GM04504 (cell line): ENCODE data around the gene CRIP1.

ENCODE experiments used
- DNase-seq: peaks from one replicate; pipeline ENCODE4 v3.0.0-alpha.2; 2012; ENCODE audit warnings: low read depth

Gene CRIP1, protein sequence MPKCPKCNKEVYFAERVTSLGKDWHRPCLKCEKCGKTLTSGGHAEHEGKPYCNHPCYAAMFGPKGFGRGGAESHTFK

DNA sequence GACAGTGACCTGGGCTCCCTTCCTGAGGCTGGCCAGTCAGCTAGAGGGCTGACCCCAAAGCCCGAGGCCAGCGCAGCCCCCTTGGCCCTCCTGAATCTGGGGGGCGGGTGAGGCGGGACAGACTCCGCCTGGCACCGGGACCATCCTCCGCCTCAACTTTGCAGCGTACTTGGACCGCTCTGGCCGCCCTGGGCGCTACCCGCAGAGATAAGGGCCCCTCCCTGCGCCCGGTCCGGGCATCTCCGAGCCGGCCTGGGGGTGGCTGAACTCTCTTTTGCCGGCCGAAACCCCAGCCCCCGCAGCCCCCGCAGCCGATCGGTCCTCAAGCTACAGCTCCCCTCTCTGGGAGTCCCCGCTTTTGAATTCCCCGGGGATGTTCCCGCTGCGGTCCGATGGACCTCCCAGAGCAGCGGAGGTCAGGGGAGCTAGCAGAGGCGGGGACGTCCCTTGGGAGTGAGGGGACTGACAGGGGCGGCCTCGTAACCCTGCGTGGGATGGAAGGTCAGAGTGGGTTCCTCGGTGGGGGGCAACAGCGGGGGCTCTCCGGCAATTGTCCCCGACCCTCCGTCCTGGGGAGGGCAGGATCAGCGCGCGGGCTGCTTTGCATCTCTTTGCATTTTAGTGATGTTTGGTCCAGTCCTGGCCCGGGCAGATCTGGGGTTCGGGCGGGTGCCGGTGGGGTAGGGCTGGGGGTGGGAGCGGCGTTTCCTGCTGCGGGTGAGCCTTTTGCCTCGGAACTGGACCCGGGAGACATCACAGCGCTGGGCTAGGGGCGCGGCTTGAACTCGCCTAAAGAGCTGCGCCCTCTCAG, at the start of gene CRIP1:
Gene CRIP1, plus strand, starts transcription at position 724 of the 811 bp plus-strand sequence. CDS start 374 bp downstream, outside the sequence.
- DNase-seq, result no peak

DNA sequence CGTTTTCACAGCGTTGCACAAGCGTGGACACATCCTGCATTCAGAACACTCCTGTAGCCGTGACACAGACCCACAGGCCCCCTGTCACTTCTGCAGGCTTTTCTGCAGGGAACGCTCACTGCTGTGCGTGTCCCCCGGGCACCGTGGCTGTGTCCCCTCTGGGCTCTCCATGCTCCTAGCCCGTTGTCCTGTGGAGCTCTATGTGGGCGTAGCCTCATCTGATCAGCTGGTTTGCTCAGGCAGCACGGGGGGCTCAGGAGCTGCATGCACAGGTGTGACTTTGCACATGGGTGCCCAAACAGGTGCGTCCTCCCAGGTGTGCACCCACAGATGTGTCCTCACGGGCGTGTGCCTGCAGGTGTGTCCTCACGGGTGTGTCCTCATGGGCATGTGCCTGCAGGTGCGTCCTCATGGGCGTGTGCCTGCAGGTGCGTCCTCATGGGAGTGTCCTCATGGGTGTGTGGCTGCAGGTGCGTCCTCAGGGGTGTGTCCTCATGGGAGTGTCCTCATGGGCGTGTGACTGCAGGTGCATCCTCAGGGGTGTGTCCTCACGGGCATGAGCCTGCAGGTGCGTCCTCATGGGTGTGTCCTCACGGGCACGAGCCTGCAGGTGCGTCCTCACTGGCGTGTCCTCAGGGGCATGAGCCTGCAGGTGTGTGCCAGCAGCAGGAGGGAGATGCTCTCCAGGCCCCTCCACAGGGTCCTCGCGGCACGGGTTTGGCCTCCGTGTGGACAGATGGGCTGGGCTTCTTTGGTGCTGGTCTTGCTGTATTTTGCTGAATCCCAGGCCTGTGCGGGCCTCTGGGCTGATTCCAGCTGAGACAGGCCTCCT, 49.6 kb upstream of the CRIP1 start:
- DNase-seq, result no peak

DNA sequence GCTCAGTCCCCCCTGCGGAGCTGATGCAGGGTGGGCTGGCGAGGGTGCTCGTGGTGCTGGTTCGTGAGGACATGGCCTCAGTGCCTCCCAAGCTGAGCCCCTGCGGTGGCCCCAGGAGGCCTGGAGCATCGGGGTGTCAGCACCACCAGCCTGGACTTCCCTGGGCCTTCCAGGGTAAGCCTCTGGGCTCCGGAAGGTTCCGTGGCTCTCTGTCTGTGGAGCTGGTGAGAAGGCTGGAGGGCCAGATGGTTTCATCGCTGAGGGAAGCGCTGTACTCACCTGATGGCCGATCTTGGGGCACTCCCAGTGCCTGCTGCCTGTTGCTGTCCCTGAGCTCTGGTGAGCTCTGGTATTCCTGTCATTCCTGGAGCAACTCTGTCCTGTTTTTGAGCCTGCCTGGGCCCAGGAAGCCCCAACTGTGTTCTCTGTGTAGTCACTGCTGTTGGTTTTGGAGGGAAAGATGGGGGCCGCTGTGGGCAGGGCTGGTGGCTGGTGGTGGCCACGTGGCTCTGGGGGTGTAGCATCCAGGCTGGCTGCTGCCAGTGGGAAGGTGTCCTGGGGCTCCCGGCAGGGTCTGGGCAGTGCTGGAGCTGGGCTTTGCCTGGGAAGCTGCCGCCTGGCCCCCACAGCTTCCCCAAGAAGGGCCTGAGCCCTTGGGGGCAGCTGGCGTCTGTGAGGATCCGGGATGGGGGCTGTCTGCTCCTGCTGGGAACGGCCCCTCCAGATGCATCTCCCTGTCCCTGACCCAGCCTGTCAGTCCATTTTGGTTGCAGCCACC, 48.8 kb upstream of the CRIP1 start:
- DNase-seq, result no peak

DNA sequence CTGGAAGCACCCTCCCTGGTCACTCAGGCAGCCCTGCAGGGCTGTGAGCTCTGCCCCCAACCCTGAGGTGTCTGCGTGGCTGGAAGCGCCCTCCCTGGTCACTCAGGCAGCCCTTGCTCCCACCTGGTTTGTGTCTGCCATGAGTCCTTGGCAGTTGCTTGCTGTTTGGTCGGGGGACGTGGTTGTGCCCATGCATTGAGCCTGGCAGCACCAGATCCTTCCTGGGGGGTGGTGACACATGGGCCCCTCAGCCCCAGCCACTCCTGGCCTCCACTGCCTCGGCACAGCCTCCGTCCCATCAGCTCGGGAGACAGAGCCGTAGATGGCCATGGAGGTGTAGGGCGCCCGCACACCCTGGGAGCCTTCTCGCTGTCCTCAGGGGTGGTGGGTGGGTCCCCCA, 47.5 kb upstream of the CRIP1 start:
- DNase-seq, result no peak

DNA sequence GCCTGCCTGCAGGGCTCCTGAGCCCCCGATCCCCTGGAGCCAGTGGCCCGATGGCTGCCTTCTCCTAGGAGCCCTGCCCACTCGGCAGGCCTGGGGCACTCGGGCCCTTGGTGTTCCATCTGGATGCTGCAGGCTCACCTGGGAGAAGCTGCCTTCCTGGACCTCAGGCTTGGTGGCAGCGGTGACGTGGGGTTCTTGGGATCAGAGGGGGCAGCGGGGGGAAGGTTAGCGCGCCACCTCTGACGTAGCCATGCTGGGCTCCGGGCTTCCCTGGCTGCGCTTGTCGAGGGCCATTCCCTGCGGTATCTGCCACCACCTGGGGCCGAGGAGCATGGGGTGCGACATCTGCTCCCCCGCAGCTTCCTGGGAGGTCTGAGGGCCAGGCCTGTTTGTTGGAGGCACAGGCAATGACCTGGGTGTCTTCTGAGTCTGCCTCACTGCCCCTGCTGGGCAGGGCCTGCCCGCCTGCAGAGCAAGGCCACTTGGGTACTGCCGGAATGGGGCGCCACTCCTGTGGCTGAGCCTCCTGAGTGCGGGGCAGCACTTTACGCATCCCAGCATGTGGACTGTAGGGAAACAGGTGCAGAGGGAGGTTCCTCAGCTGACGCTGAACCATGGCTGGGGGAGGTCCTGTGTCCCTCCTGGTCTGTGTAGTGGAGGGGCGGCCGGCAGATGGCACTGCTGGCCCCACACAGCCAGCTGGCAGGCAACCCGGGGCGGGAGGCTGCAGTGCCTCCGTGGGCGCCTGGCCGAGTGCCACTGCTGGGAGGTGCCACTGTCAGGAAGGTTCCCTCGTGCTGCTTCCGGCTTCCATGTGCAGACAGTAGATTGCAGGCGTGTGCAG, 46.8 kb upstream of the CRIP1 start:
- no peak for DNase-seq

DNA sequence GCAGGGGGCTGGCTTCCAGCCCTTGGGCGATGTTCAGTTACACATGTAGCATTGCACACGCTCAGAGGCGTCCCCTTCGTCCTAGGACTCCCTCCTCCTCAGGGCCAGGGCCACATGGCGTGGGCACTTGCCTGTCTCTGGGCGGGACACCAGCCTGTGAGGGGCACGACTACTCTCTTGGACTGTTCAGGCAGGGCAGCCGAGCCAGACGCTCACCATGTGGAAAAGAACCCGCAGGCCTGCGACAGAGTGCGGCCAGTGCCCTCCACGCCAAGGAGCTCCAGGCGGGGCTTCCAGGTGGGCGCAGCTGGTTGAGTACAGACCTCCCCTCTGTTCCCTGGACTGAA, 46.2 kb upstream of the CRIP1 start:
- no peak for DNase-seq

DNA sequence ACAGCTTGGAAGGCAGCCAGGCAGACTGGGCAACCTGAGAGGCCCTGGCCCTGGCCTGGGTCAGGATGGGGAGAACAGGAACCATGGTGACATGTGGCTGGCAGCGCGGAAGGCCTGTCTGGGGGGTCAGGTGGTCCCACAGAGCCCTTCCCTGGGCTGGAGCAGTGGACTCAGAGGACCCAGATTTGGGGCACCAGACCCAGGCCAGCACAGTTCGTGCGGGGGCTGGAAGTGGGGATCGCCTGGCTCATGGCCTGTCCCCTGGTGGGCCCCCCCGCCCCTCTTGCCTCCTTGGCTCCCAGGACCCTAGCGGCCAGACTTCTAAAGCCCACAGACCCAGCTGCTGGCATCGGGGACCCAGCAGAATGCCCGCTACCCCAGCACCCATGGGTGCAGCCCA, 45.7 kb upstream of the CRIP1 start:
- DNase-seq, result no peak

DNA sequence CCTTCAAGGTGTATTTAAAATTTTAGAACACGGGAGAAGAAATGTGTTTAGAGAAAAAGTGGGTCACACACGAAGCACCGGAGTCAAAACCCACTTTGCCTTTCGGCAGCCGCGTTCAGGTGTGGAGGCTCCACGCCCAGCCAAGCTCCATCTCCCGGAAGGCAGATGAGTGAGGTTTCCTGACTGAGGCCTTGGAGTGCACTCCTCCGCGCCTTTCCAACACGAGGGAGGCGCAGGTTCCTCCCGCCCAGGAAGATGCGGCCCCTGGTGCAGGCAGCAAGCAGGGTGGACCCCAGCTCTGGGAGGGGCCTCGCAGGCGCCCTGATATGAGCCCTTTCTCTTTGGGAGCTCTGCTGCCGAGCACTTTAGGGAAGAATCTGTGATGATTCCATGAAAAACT, 44.6 kb upstream of the CRIP1 start:
- DNase-seq, result no peak

DNA sequence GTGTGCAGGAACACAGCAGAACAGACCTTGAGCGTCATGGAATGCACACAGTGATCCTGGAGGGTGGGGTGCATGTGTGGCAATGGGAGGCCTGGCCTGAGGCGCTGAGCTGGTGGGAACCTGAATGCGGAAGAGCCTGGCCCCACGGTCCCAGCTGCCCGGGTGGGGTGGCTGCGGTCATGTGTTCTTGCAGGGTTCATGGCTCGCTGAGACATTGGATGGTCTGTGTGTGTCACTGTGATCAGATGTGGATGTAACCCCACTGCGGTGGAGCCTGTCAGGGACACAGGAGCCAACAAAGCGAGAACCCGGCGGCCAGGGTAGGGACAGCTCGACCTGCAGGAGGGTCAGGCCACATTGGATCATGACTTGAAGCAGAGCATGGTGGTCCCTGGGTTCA, 43.9 kb upstream of the CRIP1 start:
- DNase-seq, result no peak

DNA sequence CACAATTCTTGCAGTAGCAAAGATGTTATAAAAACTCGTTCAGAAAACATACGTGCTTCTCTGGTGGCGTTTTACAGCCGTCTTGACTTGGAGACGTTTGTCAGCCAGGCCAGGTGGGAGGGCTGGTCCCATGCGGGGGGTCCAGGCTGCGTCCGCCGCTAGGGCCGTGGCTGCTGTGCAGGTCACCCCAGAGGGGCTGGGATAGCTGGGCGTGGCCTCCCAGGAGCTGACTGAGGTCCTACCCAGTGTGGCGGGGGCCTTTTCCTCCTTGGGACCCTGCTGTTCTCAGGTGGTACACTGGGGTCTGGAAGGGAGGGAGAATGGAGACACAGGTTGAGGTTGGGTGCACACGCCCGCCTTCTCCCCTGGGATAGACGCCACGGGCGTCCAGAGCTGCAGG, 41.8 kb upstream of the CRIP1 start:
- DNase-seq, result no peak

DNA sequence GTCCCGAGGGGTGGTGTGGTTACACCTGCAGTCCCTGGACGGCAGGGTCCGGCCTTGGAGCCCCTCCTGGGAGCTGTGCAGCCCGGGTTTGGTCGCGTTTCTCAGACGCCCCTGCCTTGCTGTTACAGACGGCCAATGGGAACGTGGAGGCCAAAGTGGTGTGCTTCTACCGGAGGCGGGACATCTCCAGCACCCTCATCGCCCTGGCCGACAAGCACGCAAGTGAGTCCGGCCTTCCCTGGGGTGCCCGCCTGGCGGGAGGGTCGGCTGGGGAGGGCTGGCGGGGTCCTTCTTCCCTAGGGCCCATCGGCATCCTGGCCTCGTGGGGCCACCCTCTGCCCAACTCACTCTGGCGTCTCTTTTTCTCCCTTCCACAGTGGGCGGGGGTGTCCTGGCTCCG, 41.4 kb upstream of the CRIP1 start:
- DNase-seq, result no peak

DNA sequence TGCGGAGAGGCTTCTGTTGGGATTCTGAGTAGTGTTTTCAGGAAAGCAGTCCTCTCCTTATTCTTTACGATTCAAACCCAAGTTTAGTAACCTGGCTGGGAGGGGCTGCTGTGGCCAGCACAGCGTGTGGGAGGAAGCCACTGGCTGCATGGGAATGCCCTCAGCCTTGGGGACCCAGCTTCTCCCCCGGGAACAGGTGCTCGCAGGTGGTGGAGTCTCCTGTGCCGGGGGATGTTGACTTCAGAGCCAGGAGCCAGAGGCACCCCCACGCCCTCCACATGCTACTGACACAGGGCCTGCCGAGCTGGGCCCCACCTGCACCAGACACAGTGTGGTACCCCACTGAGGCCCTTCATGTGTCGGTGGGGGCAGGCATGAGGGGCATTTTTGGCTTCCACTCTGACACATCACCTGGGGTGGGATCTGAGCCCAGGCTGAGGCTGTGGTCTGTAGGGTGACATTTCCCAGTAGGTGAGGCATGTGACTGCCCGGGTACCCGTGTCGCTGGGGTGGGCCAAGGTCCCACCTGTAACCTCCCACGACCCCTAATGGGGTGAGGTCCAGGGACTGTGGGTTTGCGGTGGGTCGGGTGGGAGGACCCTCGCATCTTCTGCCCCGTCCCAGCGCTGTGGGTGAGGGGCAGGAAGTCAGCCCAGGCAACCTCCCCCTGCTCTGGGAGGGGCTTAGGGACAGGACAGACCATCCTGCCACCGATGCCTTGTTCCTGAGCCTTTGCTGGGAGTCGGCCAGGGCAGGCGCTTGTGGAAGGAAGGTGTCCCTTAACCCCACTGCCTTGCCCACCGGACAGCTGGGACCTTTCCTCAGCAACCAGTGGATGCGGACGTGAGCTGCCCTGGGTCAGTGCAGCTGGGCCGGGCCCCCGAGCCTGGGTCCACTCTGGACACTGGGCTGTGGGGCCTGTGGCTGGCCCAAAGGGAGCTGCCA, 40.5 kb upstream of the CRIP1 start:
- DNase-seq, result no peak

DNA sequence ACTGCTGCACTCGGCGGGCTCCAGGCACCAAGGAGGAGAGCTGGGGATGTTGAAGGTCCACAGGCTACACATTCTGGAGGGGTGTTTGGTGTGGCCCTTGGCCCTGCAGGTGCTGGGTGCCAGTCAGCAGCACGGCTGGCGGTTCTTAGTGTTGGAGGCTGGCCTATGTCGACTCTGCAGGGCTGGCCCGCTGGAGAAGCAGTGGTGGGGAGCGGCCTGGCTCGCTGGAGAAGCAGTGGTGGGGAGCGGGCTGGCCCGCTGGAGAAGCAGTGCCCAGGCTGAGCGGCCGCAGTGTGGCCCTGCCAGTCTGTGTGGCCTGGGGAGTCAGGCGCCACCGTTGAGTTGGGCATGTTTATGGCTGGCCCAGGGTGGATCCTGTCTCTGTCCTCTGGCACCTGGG, 39.7 kb upstream of the CRIP1 start:
- DNase-seq, result no peak

DNA sequence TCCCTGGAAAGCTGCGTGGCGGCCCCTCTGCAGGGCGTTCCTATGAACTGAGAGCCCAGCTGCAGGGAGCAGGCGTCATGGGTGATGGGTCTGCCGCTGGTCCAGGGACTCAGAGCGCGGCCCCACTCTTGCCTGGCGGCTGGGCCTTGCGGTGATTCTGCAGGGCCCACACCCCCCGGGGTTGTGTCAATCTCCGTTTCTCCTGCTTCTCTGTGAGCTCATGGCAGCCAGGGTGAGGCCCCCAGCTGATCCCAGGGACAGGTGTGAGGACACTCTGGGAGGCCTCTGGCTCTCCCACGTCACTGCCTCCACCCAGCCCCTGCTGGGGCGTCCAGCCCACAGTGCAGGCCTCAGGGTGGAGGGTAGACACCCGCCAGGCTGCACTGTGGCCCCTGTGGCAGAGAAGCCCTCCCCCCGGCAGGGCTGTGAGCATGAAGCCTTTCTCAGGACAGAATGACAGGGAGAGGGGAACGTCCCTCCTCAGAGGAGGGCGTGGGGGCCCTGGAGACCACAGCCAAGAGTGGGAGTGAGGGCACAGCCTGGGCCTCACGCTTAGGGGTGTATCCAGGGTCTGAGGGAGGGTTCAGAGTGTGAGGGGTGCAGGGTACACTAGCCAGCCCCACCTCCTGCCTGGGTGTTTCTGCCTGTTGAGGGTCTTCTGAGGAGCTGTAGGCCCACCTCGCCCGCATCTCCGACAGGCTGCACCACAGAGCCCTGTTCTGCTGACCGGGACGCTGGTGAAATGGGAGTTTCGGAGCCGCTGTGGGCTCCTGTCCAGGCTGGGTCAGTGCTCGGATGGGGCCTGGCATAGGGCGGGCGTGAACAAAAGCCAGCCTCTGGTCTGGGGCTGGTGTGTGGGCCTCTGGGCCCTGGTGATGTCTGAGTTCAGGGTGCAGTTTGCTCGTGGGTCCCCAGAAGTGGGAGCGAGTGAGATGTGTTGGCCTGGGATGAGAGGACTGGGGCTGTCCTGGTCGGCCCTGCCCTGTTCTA, 38.7 kb upstream of the CRIP1 start:
- DNase-seq, result no peak

DNA sequence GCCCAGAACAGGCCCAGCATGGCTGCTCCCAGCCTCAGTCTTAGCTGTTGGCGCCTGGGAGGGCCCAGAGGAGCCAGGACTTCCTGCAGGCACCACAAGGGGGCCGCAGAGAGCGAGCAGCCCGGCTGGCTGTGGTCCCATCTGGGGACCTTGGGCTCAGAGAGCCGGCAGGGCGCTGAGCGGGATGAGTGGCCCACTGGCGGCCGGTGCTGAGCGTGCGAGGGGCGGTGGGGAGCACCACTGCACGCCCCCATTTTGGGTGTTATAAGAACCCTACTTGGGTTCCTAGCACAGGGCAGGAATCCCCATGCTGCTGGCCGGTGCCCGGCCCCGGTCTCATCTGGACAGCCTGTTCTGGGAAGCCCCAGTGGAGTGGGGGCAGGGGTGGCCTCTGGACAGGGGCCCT, 38.0 kb upstream of the CRIP1 start:
- peak; percentile 29 for DNase-seq

DNA sequence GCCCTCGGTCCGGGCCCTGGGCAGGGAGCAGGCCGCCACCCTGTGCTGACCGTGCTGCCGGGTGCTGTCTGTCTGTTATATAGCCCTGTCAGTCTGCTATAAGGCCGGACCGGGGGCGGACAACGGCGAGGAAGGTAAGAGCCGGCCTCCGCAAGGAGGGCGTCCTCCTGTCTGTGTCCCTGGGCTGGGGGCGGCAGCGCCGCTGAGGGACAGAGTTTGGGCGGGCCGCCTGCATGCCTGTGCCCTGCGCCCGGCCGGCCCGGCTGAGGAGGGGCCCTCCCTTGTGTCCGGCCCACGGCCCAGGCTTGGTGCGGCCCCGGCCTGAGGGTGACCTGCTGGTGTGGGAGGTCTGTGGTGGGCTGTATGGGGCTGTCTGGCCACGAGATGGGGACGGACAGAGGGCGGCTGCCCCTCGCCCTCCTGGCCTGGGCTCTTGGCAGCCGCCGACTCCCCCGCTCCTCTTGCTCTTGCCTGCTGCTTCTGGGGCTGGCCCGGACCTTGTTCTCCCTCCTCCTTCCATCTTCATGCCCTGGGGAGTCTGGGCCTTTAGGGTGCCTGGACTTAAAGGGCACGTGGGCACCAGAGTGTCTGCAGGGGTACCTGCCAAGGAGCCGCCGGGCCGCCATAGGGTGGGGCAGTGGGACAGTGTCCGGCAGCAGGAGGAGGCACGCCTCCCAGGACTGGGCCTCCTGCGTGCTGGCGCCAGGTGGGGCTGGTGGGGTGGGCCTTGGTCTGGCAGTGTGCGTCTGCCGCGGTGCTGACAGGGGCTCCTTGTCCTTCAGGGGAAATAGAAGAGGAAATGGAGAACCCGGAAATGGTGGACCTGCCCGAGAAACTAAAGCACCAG, 37.2 kb upstream of the CRIP1 start:
- DNase-seq, result no peak

DNA sequence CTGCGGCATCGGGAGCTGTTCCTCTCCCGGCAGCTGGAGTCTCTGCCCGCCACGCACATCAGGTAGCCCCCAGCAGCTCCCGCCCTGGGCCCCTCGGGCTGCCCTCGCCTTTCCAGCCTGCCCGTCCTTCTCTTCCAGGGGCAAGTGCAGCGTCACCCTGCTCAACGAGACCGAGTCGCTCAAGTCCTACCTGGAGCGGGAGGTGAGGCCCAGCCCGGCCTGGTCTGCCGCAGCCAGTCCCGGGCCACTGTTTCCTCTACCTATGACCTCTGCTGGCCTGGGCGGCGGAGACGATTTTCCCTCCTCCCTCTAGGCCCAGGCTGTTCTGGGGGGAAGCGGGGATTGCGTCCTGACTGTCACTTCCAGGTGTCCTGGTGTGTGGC, 36.6 kb upstream of the CRIP1 start:
- DNase-seq, result no peak
